Measurements from ENCODE around the gene ZNF276.

Gene ZNF276

GRCh38 chr16:89786474-89787364 is 65.4 kb downstream of the ZNF276 start:
- Histone ChIP-seq H3K27ac (replicated peaks) (no peak overlapping the region), H3K4me3 (replicated peaks; ENCODE audit: insufficient read depth, low read length) (no peak overlapping the region), H3K27me3 (ENCODE audit: insufficient read depth, poor library complexity, severe bottlenecking) (no peaks in the 10 kb centered on the region)
- no peak for DNase-seq (ENCODE audit: low read depth in 1 of 2, low spot score in 1 of 2)
- TF ChIP-seq REST (IDR thresholded peaks at IDR 0.05; ENCODE audit: insufficient replicate concordance, low read depth) (no peak), SPI1 (IDR thresholded peaks at IDR 0.05; ENCODE audit: borderline replicate concordance, low read depth) (no peak), POLR2AphosphoS5 (IDR thresholded peaks at IDR 0.05; ENCODE audit: low read depth) (no peak), CTCF (IDR thresholded peaks at IDR 0.05; ENCODE audit: insufficient read depth, low read length) (no peak), GABPA (IDR thresholded peaks at IDR 0.05; ENCODE audit: low read depth) (no peak)

- Histone ChIP-seq H3K27me3 (ENCODE audit: insufficient read depth, poor library complexity, severe bottlenecking) (no peaks in the 10 kb centered on the region), H3K4me3 (replicated peaks; ENCODE audit: insufficient read depth, low read length) (no peak overlapping the region), H3K27ac (replicated peaks) (no peak overlapping the region)
- TF ChIP-seq CTCF (IDR thresholded peaks at IDR 0.05; ENCODE audit: insufficient read depth, low read length) = no peak
- no peak for TF ChIP-seq REST (IDR thresholded peaks at IDR 0.05; ENCODE audit: insufficient replicate concordance, low read depth)
- no peak for TF ChIP-seq POLR2AphosphoS5 (IDR thresholded peaks at IDR 0.05; ENCODE audit: low read depth)
- TF ChIP-seq SPI1 (IDR thresholded peaks at IDR 0.05; ENCODE audit: borderline replicate concordance, low read depth) = no peak
- TF ChIP-seq GABPA (IDR thresholded peaks at IDR 0.05; ENCODE audit: low read depth) = no peak
- no peak for DNase-seq (ENCODE audit: low read depth in 1 of 2, low spot score in 1 of 2)
Observed at GRCh38 chr16:89787365-89787805, 66.0 kb downstream of the ZNF276 start.
